CD8-positive, alpha-beta memory T cell (primary cell): Measurements from ENCODE around the gene SDR39U1. TPM values are rescaled to one million over a fixed set of nuclear protein-coding genes. Genes with fewer than 3 reads are reported as not detected.
A peak's percentile ranks its signal among the peaks of the same experiment; 100 is the strongest.

ENCODE experiments used
- CTCF ChIA-PET: fragments of 350-600 bp; sonication (Branson Sonifier 250); formaldehyde crosslinking; loops from one replicate; lab custom pipeline; 2021; ENCODE audit warnings: antibody characterized with exemption; lab: Charles Lee
- POLR2A ChIA-PET: fragments of 350-600 bp; sonication (Branson Sonifier 250); formaldehyde crosslinking; loops from one replicate; lab custom pipeline; 2021; ENCODE audit warnings: antibody characterized with exemption; lab: Charles Lee
- DNase-seq, 5 donors: peaks; one replicate each; pipeline versions ENCODE4 v3.0.0 to v3.0.0-alpha.2; 2020 to 2022; ENCODE audit warnings: mixed read lengths in 1 of 5
- H3K27ac ChIP-seq: one replicate; pipeline ENCODE4 v1.7.0; 2013; ENCODE audit warnings: low read depth, mild to moderate bottlenecking, low read length, moderate library complexity
- H3K27me3 ChIP-seq: 2 replicates; pipeline ENCODE4 v1.7.0; 2013; ENCODE audit warnings: low read length, mild to moderate bottlenecking; ENCODE audit not compliant: insufficient read depth, poor library complexity, severe bottlenecking
- H3K36me3 ChIP-seq: 2 replicates; pipeline ENCODE4 v1.7.0; 2013; ENCODE audit warnings: mild to moderate bottlenecking, low read length, moderate library complexity; ENCODE audit not compliant: insufficient read depth
- H3K4me1 ChIP-seq: 2 replicates; pipeline ENCODE4 v1.7.0; 2013; ENCODE audit warnings: mild to moderate bottlenecking, low read length, moderate library complexity; ENCODE audit not compliant: insufficient read depth
- H3K4me3 ChIP-seq: 2 replicates; pipeline ENCODE4 v1.7.0; 2013; ENCODE audit warnings: mild to moderate bottlenecking, low read length
- H3K9me3 ChIP-seq: 2 replicates; pipeline ENCODE4 v1.7.0; 2013; ENCODE audit warnings: mild to moderate bottlenecking, low read length
- H3K27ac Mint-ChIP-seq, 8 donors: one replicate each; pipeline ENCODE4 v1.8.0; 2020 to 2021; ENCODE audit warnings: mixed read lengths in 8 of 8, mild to moderate bottlenecking in 6 of 8, inconsistent platforms in 3 of 8, moderate library complexity in 3 of 8
- H3K27me3 Mint-ChIP-seq, 2 donors: one replicate each; pipeline ENCODE4 v1.8.0; 2020 to 2021; ENCODE audit warnings: mixed read lengths in 2 of 2, mild to moderate bottlenecking in 1 of 2, moderate library complexity in 1 of 2
- H3K36me3 Mint-ChIP-seq, 3 donors: one replicate each; pipeline ENCODE4 v1.8.0; 2020 to 2021; ENCODE audit warnings: mixed read lengths in 3 of 3, inconsistent platforms in 1 of 3, mild to moderate bottlenecking in 1 of 3
- H3K4me1 Mint-ChIP-seq, 3 donors: one replicate each; pipeline ENCODE4 v1.8.0; 2020 to 2021; ENCODE audit warnings: mixed read lengths in 3 of 3, inconsistent platforms in 1 of 3, mild to moderate bottlenecking in 1 of 3
- H3K4me3 Mint-ChIP-seq, 7 donors: one replicate each; pipeline ENCODE4 v1.8.0; 2020 to 2021; ENCODE audit warnings: mixed read lengths in 7 of 7, mild to moderate bottlenecking in 6 of 7, moderate library complexity in 4 of 7, inconsistent platforms in 2 of 7
- H3K9me3 Mint-ChIP-seq, 5 donors: one replicate each; pipeline ENCODE4 v1.8.0; 2020 to 2022; ENCODE audit warnings: mixed read lengths in 5 of 5, mild to moderate bottlenecking in 3 of 5, moderate library complexity in 2 of 5, inconsistent platforms in 1 of 5
- polyA plus RNA-seq: library from polyadenylated mRNA; unstranded; fragments of 300-500 nt; fragmentation: Illumina TruSeq; gene quantifications from one replicate; pipeline ENCODE4 v1.2.3, GENCODE V29; 2021
- total RNA-seq, 2 experiments: library from RNA; stranded (reverse); gene quantifications; one replicate each; pipeline ENCODE4 v1.2.3, GENCODE V29; 2021

SDR39U1 gene
- total and polyA plus RNA-seq, 3 experiments from 2014 or later, result 58.1 to 67.7 (median 59.6) TPM

DNA sequence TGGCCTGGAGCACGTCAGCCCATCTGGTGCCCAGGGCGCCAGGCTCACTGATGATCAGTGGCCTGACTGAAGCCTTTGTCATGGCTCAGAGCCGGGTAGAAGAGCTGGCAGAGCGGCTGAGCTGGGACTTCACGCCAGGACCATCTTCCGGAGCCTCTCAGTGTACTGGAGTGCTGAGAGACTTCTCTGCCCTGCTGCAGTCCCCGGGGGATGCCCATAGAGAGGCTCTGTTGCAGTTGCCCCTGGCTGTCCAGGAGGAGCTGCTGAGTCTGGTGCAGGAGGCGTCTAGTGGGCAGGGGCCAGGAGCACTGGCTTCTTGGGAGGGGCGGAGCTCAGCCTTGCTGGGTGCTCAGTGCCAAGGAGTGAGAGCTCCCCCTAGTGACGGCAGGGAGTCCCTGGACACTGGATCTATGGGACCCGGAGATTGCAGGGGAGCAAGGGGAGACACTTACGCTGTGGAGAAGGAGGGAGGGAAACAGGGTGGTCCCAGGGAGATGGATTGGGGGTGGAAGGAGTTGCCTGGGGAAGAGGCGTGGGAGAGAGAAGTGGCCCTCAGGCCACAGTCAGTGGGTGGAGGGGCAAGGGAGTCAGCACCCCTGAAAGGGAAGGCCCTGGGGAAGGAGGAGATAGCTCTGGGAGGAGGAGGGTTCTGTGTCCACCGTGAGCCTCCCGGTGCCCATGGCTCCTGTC lies 10.9 kb downstream of the SDR39U1 start:
- H3K4me3 ChIP-seq, result peak overlapping the region; percentile 82

DNA sequence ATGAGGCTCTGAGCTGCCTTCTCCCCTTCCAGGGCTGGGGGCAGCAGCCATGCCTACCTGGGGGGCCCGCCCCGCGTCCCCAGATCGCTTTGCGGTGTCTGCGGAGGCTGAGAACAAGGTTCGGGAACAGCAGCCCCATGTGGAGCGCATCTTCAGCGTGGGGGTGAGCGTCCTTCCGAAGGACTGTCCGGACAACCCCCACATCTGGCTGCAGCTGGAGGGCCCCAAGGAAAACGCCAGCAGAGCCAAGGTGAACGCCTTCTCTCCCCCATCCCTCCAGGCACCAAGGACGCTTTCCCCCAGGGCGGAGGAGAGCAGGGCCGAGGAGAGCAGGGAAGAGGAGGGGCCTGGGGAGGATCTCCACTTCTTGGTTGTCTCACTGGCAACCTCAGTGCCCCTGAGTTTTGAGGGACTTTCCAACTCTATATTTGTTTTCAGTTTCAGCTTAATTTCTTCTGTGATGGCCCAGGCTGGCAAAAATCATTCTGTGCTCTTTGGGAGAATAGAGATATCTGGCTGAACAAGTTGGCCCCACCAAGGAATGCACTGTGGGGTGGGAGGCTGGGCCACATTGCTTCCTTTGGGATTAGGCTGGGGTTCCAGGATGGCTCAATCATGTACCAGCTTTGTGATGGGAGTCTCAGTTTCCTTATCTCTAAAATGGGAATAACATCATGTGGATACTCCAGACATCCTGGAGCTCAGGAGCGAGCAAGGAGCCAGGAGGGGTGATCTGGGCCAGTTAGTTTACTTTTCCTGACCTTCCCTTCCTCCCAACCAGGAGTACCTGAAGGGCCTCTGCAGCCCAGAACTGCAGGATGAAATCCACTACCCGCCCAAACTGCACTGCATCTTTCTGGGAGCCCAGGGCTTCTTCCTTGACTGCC lies 11.7 kb downstream of the SDR39U1 start:
- no peaks in the 10 kb centered on the region for H3K9me3 Mint-ChIP-seq
- no peaks in the 10 kb centered on the region for H3K27me3 ChIP-seq
- H3K4me1 ChIP-seq, result peaks cover 51% of the 10 kb centered on the region
- peak overlapping the region; percentile 82 for H3K4me3 ChIP-seq
- no peaks in the 10 kb centered on the region for H3K9me3 ChIP-seq
- CTCF ChIA-PET, result interaction anchor here (0.7 to 22.1 kb wide), 39 partner anchors 8 to 322 kb away, joined by 3 to 486 read pairs (median 5); partner anchors contain the start of genes ADCY4, CIDEB, DHRS1 and IPO4
- H3K27ac ChIP-seq, result peak overlapping the region; percentile 96
- H3K36me3 ChIP-seq, result peaks cover 15% of the 10 kb centered on the region
- peak; percentile 49 to 77 (median 55) for DNase-seq
- POLR2A ChIA-PET, result interaction anchor here (1.1 to 4.4 kb wide), 20 partner anchors 9 to 316 kb away, joined by 3 to 78 read pairs (median 9); partner anchors contain the start of genes CHMP4A, DCAF11, DHRS1 and LTB4R
- H3K27me3 Mint-ChIP-seq, result no peaks in the 10 kb centered on the region
- H3K4me1 Mint-ChIP-seq, result peaks cover 29 to 57% (median 42%) of the 10 kb centered on the region in 3 donors
- peak overlapping the region; percentile 77 to 97 (median 94) for H3K27ac Mint-ChIP-seq
- peak overlapping the region; percentile 89 to 95 (median 91) for H3K4me3 Mint-ChIP-seq
- peaks cover 0 to 53% (median 7%) of the 10 kb centered on the region in 3 donors for H3K36me3 Mint-ChIP-seq

More for the DNA sequence above, 10.9 kb downstream of the SDR39U1 start:
- DNase-seq, result peak; percentile 81 to 91 (median 83)
- H3K27ac Mint-ChIP-seq, result peak overlapping the region; percentile 77 to 97 (median 94)
- H3K4me3 Mint-ChIP-seq, result peak overlapping the region; percentile 89 to 95 (median 91)
- POLR2A ChIA-PET, result interaction anchor here (0.6 to 4.4 kb wide), 13 partner anchors 11 to 317 kb away, joined by 3 to 78 read pairs (median 10); partner anchors contain the start of genes DCAF11, LTB4R, LTB4R2 and MDP1
- peaks cover 0 to 61% (median 7%) of the 10 kb centered on the region in 3 donors for H3K36me3 Mint-ChIP-seq
- H3K27me3 Mint-ChIP-seq, result no peaks in the 10 kb centered on the region
- Histone ChIP-seq H3K27me3 (no peaks in the 10 kb centered on the region), H3K4me1 (peaks cover 48% of the 10 kb centered on the region), H3K36me3 (peaks cover 20% of the 10 kb centered on the region), H3K27ac (no peak overlapping the region), H3K9me3 (no peaks in the 10 kb centered on the region)
- H3K4me1 Mint-ChIP-seq, result peaks cover 29 to 55% (median 39%) of the 10 kb centered on the region in 3 donors
- H3K9me3 Mint-ChIP-seq, result no peaks in the 10 kb centered on the region
- CTCF ChIA-PET, result interaction anchor here (0.7 to 22.1 kb wide), 36 partner anchors 9 to 323 kb away, joined by 3 to 486 read pairs (median 5); partner anchors contain the start of genes ADCY4, CIDEB, DHRS1 and IPO4

DNA sequence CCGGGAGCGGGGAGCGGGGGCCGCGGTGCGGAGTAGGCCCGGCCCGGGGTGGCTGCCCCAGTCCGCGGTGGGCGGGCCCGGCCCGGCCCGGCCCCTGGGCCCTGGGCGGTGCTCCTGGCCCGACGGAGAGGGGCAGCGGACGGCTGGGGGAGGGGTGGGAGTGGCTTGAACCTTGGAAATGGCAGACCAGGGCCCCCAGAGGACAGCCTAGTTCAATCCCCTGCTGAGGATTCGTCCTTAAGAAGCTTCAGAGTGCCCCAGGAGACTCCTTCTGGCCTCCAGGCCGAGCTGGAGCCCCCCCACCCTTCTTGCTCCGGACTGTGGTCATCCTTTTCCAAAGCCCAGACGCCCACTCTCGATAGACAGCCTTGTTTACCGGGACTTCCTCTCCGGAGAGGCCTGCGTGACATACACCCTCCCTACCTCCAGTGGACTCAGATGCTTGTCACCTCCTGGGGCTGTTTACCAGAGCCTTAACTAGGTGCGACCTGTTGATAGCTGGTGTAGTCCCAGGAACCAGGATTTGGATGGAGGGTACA lies 12.4 kb downstream of the SDR39U1 start:
- peaks cover 29 to 57% (median 42%) of the 10 kb centered on the region in 3 donors for H3K4me1 Mint-ChIP-seq
- POLR2A ChIA-PET, result interaction anchor here (0.6 to 4.4 kb wide), 25 partner anchors 10 to 797 kb away, joined by 3 to 78 read pairs (median 5); partner anchors contain the start of genes CHMP4A, CIDEB, DCAF11 and DHRS1
- no peaks in the 10 kb centered on the region for H3K9me3 ChIP-seq
- DNase-seq, result peak; percentile 19 to 63 (median 49)
- H3K9me3 Mint-ChIP-seq, result no peaks in the 10 kb centered on the region
- CTCF ChIA-PET, result interaction anchor here (0.8 to 22.1 kb wide), 17 partner anchors 8 to 322 kb away, joined by 3 to 486 read pairs (median 10); partner anchors contain the start of genes ADCY4, CIDEB, LTB4R2 and MDP1
- H3K4me3 Mint-ChIP-seq, result peak overlapping the region; percentile 89 to 95 (median 91)
- peak overlapping the region; percentile 96 for H3K27ac ChIP-seq
- H3K27me3 ChIP-seq, result no peaks in the 10 kb centered on the region
- peak overlapping the region; percentile 82 for H3K4me3 ChIP-seq
- peaks cover 0 to 46% (median 7%) of the 10 kb centered on the region in 3 donors for H3K36me3 Mint-ChIP-seq
- no peaks in the 10 kb centered on the region for H3K27me3 Mint-ChIP-seq
- H3K36me3 ChIP-seq, result peaks cover 15% of the 10 kb centered on the region
- H3K4me1 ChIP-seq, result peaks cover 58% of the 10 kb centered on the region
- peak overlapping the region; percentile 77 to 97 (median 94) for H3K27ac Mint-ChIP-seq

DNA sequence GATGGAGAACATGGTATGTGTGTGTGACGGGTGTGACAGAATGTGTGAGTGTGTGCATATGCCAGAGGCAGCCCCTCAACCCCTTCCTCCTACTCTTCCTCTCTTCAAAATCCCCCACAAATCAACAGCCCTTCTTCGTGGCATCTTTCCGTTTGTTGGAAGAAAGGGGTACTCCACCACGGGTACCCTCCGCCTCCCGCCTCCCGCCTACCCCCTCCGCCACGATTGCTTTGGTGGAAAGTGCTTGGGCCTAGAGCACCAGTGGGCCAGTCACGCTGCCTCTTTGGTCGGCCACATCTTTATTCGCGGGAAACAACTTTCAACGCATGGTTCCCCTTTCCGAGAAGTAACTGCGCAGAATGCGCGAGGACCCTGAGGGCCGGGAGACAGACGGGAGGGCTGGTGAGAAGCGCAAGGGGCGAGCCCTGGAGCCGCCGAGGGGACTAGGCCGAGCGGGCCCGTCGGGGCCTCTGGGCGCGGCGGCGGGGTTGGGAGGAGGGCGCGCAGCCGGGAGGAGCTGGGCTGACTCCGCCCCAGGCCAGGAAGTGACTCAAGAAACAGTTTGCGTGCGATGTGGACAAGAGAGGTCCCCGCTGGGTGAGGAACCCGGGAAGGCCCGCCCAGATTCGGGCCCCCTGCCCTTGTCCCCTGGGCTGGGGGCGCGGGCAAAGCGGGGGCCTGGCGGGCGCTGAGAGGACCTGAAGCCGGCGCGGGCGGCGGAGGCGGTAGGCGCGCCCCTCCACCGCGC lies 13.0 kb downstream of the SDR39U1 start, which contains the start of the genes CBLN3 and KHNYN:
CBLN3 (minus strand) TSS at position 274 of the 748 bp plus-strand sequence. CDS start 614 bp downstream, outside the sequence.
KHNYN (plus strand) TSS at position 560 of the 748 bp plus-strand sequence. CDS start 777 bp downstream, outside the sequence.
- peak within 1 kb of the TSS; percentile 77 to 100 (median 99) for H3K27ac Mint-ChIP-seq
- CTCF ChIA-PET, result interaction anchor here (0.6 to 22.1 kb wide), 10 partner anchors 11 to 213 kb away, joined by 3 to 486 read pairs (median 18); partner anchors contain the start of genes ADCY4, CIDEB, LTB4R2 and MDP1
- peak within 1 kb of the TSS; percentile 89 to 95 (median 91) for H3K4me3 Mint-ChIP-seq
- H3K36me3 Mint-ChIP-seq, result peaks cover 0 to 40% (median 7%) of the 10 kb centered on the region in 3 donors
- H3K9me3 Mint-ChIP-seq, result no peaks in the 10 kb centered on the region
- peak; percentile 82 to 93 (median 86) for DNase-seq
- Histone ChIP-seq H3K27ac (peak within 1 kb of the TSS; percentile 96), H3K4me1 (peaks cover 60% of the 10 kb centered on the region), H3K27me3 (no peaks in the 10 kb centered on the region), H3K36me3 (peaks cover 15% of the 10 kb centered on the region), H3K4me3 (peak within 1 kb of the TSS; percentile 82), H3K9me3 (no peaks in the 10 kb centered on the region)
- H3K4me1 Mint-ChIP-seq, result peaks cover 27 to 56% (median 44%) of the 10 kb centered on the region in 3 donors
- no peaks in the 10 kb centered on the region for H3K27me3 Mint-ChIP-seq
- POLR2A ChIA-PET, result interaction anchor here (0.6 to 4.4 kb wide), 23 partner anchors 10 to 796 kb away, joined by 3 to 78 read pairs (median 5); partner anchors contain the start of genes CHMP4A, CIDEB, DCAF11 and DHRS1

DNA sequence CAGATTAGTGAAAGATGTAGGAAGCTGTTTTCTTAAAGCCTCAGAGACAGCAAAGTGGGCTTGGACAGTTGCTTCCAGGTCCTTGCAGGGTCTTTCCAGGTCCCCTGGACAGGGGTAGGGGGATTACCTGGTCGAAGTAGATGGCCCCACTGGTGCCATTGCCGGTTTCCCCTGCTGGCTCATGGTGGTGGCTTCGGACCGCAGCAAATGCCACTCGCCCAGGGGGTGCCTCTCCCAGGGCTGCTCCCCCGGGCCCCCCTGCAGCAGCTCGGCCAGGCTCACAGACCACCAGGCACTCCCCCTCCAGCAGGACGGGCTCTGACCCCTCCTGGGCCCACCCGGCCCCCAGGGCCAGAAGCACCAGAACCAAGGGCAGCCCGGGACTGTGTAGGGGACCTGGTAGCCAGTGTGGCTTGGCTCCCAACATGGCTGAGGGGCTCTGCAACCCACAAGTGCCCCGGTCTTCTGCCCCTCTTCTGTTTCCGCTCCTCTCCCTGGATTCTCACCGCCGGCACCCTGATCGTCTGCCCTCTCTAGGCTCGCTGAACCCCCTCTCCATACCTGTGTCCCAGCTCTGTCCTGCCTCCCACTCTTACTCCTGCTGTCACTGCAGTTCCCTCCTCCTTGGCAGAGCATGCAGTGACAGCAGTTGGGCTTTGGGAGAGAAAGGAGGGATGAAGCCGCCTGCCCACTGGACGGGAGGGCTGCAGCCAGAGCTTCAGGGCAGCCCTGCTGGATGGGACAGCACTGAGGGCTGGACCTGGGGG lies 13.8 kb downstream of the SDR39U1 start:
- Histone ChIP-seq H3K4me3 (peak overlapping the region; percentile 68), H3K36me3 (peaks cover 15% of the 10 kb centered on the region), H3K4me1 (peaks cover 60% of the 10 kb centered on the region), H3K27ac (peak overlapping the region; percentile 96), H3K27me3 (no peaks in the 10 kb centered on the region), H3K9me3 (no peaks in the 10 kb centered on the region)
- Mint-ChIP-seq H3K9me3 (no peaks in the 10 kb centered on the region), H3K4me3 (peak overlapping the region; percentile 84 to 95 (median 89)), H3K36me3 (peaks cover 0 to 34% (median 7%) of the 10 kb centered on the region in 3 donors), H3K27me3 (no peaks in the 10 kb centered on the region), H3K4me1 (peaks cover 27 to 56% (median 44%) of the 10 kb centered on the region in 3 donors), H3K27ac (peak overlapping the region; percentile 77 to 100 (median 99))
- no peak for DNase-seq
- POLR2A ChIA-PET, result interaction anchor here (1.5 to 4.4 kb wide), 3 partner anchors 14 to 129 kb away, joined by 5 to 54 read pairs (median 13); partner anchors contain the start of genes CIDEB, DHRS1, NOP9 and SDR39U1
- CTCF ChIA-PET, result interaction anchor here (1.2 to 22.1 kb wide), 5 partner anchors 10 to 120 kb away, joined by 3 to 486 read pairs (median 26); partner anchors contain the start of genes ADCY4, CIDEB, LTB4R2 and RIPK3
